Ovary (tissue), 9 donors: ENCODE measurements around the gene SHISA6. TPM values are rescaled to one million over a fixed set of nuclear protein-coding genes. Genes with fewer than 3 reads are reported as not detected.

Experiments used
- DNase-seq, 5 donors: peaks; one replicate each; pipeline ENCODE4 v3.0.0-alpha.2; 2019 to 2020
- H3K27ac ChIP-seq, 2 donors: fragments of 200-600 bp; one replicate each; pipeline versions ENCODE4 v1.5.1 to v1.8.0; 2019 to 2022
- H3K27me3 ChIP-seq: fragments of 200-600 bp; one replicate; pipeline ENCODE4 v1.8.0; 2022
- H3K36me3 ChIP-seq: fragments of 200-600 bp; sonication (generic); one replicate; pipeline ENCODE4 v1.5.1; 2019
- H3K4me1 ChIP-seq: one replicate; pipeline ENCODE4 v1.8.1; 2013; ENCODE audit warnings: mild to moderate bottlenecking, moderate library complexity; ENCODE audit not compliant: insufficient read depth
- H3K4me3 ChIP-seq: fragments of 200-600 bp; sonication (generic); one replicate; pipeline ENCODE4 v1.5.1; 2017
- H3K9me3 ChIP-seq, 2 donors: fragments of 200-600 bp in 1 of 2; sonication (generic) in 1 of 2; one replicate each; pipeline versions ENCODE4 v1.5.1 to v1.8.1; 2013 to 2019; ENCODE audit warnings: mild to moderate bottlenecking in 1 of 2, moderate library complexity in 1 of 2
- EP300 ChIP-seq: sonication (generic); formaldehyde crosslinking; IDR thresholded peaks from one replicate; pipeline ENCODE4 v1.6.1; 2017; ENCODE audit warnings: antibody characterized with exemption
- POLR2A ChIP-seq: fragments of 450-650 bp; IDR thresholded peaks from one replicate; pipeline ENCODE4 v1.6.1; 2017; ENCODE audit warnings: antibody characterized with exemption, mild to moderate bottlenecking, moderate library complexity
- WGBS, 3 donors: extraction: QIAGEN DNeasy Blood & Tissue Kit in 1 of 3; methylation state at CpG; one replicate each; pipeline versions ENCODE4 v1.1.5 to v1.1.7; 2013 to 2017; 5-methylcytosine and 5-hydroxymethylcytosine counted together
- intact Hi-C, 4 donors: fragments of 100-400 bp; cut with DNase I; formaldehyde crosslinking; loops; one replicate each; pipeline versions ENCODE4 v1.11.0 to v1.15.1; 2022 to 2023
- polyA plus RNA-seq, 2 donors: library from polyadenylated mRNA; stranded (reverse); fragments of 200-250 nt in 1 of 2; fragments of 350-450 nt in 1 of 2; fragmentation: Illumina TruSeq in 1 of 2; extraction: RNeasy Lipid Tissue Mini Kit (QIAGEN cat#74804) in 1 of 2; gene quantifications; one replicate each; pipeline ENCODE4 v1.2.3, GENCODE V29; 2013 to 2014
- total RNA-seq, 7 donors: library from RNA; depleted of rRNA in 2 of 7; stranded (reverse); fragments of >200 nt in 2 of 7; fragmentation: NEBNext Ultra II Directional in 3 of 7; extraction: Animal tissue kit (Norgen Biotek cat#: 25700) in 3 of 7; gene quantifications; one replicate each; pipeline versions ENCODE4 v1.1.0 to v1.2.4, GENCODE V29; 2016 to 2023
- TF ChIP-seq, protein P1 (sequence below), 3 donors: fragments of 450-650 bp in 2 of 3; fragments of 200-600 bp in 1 of 3; IDR thresholded peaks; one replicate each; pipeline versions ENCODE4 v1.5.1 to v1.8.0; 2016 to 2022; ENCODE audit warnings: antibody characterized with exemption in 3 of 3, mild to moderate bottlenecking in 1 of 3
- donor health status: DM: no; HTN: no; CAD: no; lungs with moderate emphysema.
- donor health status: DM: no; HTN: no; CAD: no.
- donor health status: Bipolar disorder and iron deficiency.
- donor health status: DM: yes; HTN: yes; CAD: no.
- donor health status: DM: no; HTN: no; CAD: no.
- donor health status: DM: yes; HTN: yes; CAD: no.

SHISA6 gene
- total and polyA plus RNA-seq, 9 donors = 0.10 to 1.5 (median 0.38) TPM

- Histone ChIP-seq H3K27me3 (no peaks in the 10 kb centered on the region), H3K9me3 (no peaks in the 10 kb centered on the region), H3K27ac (no peak overlapping the region), H3K36me3 (no peaks in the 10 kb centered on the region), H3K4me1 (no peaks in the 10 kb centered on the region), H3K4me3 (no peak overlapping the region)
- DNase-seq = no peak
- 56 to 67% (median 64%) methylated on average over 9 of the region's 9 CpGs for WGBS, 3 donors
- no peak for TF ChIP-seq POLR2A
- TF ChIP-seq EP300 = no peak
- TF ChIP-seq, protein P1, sequence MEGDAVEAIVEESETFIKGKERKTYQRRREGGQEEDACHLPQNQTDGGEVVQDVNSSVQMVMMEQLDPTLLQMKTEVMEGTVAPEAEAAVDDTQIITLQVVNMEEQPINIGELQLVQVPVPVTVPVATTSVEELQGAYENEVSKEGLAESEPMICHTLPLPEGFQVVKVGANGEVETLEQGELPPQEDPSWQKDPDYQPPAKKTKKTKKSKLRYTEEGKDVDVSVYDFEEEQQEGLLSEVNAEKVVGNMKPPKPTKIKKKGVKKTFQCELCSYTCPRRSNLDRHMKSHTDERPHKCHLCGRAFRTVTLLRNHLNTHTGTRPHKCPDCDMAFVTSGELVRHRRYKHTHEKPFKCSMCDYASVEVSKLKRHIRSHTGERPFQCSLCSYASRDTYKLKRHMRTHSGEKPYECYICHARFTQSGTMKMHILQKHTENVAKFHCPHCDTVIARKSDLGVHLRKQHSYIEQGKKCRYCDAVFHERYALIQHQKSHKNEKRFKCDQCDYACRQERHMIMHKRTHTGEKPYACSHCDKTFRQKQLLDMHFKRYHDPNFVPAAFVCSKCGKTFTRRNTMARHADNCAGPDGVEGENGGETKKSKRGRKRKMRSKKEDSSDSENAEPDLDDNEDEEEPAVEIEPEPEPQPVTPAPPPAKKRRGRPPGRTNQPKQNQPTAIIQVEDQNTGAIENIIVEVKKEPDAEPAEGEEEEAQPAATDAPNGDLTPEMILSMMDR (IDR thresholded peaks at IDR 0.05) = no peak
- intact Hi-C loops = no loop called here
Measured at GRCh38 chr17:11302401-11303186, 61.6 kb downstream of the SHISA6 start.

DNA sequence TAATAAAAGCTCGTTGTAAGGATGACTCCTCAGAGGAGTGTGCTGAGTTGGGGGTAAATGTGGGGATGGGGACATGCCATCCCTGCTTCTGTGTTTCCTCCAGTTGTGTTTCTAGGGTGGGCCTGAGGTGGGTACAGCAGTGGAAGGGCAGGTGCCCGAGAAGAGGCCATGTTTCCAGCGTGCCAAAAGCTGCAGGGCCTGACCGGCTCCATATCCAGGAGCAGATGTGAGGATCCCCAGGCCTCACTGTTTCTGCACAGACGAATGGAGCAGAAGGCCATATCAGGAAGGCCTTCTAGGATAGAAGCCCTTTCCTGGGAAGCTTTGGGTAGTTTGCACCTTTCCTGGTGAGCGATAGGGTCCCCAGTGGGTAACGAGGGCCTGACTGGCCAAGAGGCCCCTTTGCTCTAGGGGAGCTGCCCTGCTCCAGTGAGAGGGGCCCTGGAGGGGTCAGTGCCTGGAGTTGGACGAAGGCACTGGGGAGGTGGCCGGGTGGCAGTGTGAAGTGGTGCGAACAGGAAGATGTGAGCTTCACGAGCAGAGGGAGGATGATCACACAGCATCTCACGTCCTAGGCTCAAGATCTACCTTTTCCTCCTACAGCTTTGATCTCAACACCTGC is 62.9 kb downstream of the SHISA6 start:
- H3K4me1 ChIP-seq = no peaks in the 10 kb centered on the region
- DNase-seq = no peak
- H3K9me3 ChIP-seq = no peaks in the 10 kb centered on the region
- intact Hi-C loops = no loop called here
- no peaks in the 10 kb centered on the region for H3K27me3 ChIP-seq
- H3K36me3 ChIP-seq = no peaks in the 10 kb centered on the region
- 85 to 88% (median 87%) methylated on average over 12 of the region's 12 CpGs for WGBS, 3 donors
- H3K27ac ChIP-seq = no peak overlapping the region
- H3K4me3 ChIP-seq = no peak overlapping the region
- no peak for TF ChIP-seq POLR2A

DNA sequence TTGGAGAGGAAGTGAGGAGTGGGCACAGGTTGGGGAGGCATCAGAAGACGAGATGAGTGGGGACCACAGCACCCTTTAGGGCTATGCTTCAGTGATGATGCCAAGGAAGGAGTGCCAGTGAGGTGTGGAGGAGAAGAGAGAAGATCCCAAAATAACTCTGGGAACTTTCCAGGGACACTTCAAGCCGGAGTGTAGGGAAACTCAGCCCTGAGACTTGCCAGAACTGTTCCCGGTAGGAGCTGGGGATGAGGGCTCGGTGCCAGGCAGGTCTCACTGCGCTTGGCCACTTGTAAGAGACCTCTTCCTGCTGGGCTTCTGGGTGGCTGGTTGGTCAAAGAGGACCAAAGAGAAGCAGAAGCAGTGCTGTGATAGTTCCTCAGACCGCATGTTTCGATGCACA is 63.6 kb downstream of the SHISA6 start:
- no peak for DNase-seq
- Histone ChIP-seq H3K4me3 (no peak overlapping the region), H3K4me1 (no peaks in the 10 kb centered on the region), H3K27ac (no peak overlapping the region), H3K36me3 (no peaks in the 10 kb centered on the region), H3K27me3 (no peaks in the 10 kb centered on the region), H3K9me3 (no peaks in the 10 kb centered on the region)
- intact Hi-C loops = no loop called here
- TF ChIP-seq, protein P1 (IDR thresholded peaks at IDR 0.05) = no peak
- TF ChIP-seq POLR2A (no peak), EP300 (no peak)
- WGBS, 3 donors = 73 to 80% (median 76%) methylated on average over 7 of the region's 7 CpGs

DNA sequence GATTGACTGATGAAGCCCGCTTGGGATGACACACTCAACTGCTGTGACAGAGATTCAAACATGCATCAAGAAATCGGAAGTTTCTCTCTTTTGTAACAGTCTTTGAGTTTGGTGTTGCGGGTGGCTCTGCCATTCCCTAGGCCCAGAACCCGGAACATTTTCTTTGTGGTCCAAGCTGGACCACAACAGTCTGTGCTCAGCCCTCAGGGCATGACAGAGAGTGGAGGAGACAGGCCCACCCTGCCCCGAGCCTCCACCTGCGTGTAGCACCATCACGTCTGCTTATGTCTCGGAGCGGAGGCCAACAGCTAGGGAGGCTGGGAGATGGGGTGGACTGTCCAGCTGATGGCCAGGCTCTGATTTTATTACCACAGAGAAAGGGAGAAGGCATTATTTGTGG is 64.5 kb downstream of the SHISA6 start:
- intact Hi-C loops = no loop called here
- H3K4me3 ChIP-seq = no peak overlapping the region
- 92 to 98% (median 97%) methylated on average over 9 of the region's 9 CpGs for WGBS, 3 donors
- no peaks in the 10 kb centered on the region for H3K9me3 ChIP-seq
- H3K27ac ChIP-seq = no peak overlapping the region
- H3K27me3 ChIP-seq = no peaks in the 10 kb centered on the region
- DNase-seq = no peak
- no peaks in the 10 kb centered on the region for H3K36me3 ChIP-seq
- TF ChIP-seq EP300 (no peak), POLR2A (no peak)
- TF ChIP-seq, protein P1 (IDR thresholded peaks at IDR 0.05) = no peak
- no peaks in the 10 kb centered on the region for H3K4me1 ChIP-seq

GRCh38 chr17:11308531-11308930 is 67.5 kb downstream of the SHISA6 start:
- DNase-seq = no peak
- Histone ChIP-seq H3K27ac (no peak overlapping the region), H3K27me3 (no peaks in the 10 kb centered on the region), H3K9me3 (no peaks in the 10 kb centered on the region), H3K4me3 (no peak overlapping the region), H3K36me3 (no peaks in the 10 kb centered on the region), H3K4me1 (no peaks in the 10 kb centered on the region)
- TF ChIP-seq, protein P1 (IDR thresholded peaks at IDR 0.05) = no peak
- TF ChIP-seq POLR2A (no peak), EP300 (no peak)
- 43 to 65% (median 62%) methylated on average over 7 of the region's 7 CpGs for WGBS, 3 donors
- intact Hi-C loops = no loop called here
